ENCODE data around the gene SLC30A5. TPM values are rescaled to one million over a fixed set of nuclear protein-coding genes. Genes with fewer than 3 reads are reported as not detected.
A peak's percentile ranks its signal among the peaks of the same experiment; 100 is the strongest.

The SLC30A5 gene
- total and polyA plus RNA-seq, 10 of the 15 experiments (the other 5 are each of a cell fraction or from before 2014, with no cell fraction given): 14.7 to 67.9 (median 38.4) TPM

DNA sequence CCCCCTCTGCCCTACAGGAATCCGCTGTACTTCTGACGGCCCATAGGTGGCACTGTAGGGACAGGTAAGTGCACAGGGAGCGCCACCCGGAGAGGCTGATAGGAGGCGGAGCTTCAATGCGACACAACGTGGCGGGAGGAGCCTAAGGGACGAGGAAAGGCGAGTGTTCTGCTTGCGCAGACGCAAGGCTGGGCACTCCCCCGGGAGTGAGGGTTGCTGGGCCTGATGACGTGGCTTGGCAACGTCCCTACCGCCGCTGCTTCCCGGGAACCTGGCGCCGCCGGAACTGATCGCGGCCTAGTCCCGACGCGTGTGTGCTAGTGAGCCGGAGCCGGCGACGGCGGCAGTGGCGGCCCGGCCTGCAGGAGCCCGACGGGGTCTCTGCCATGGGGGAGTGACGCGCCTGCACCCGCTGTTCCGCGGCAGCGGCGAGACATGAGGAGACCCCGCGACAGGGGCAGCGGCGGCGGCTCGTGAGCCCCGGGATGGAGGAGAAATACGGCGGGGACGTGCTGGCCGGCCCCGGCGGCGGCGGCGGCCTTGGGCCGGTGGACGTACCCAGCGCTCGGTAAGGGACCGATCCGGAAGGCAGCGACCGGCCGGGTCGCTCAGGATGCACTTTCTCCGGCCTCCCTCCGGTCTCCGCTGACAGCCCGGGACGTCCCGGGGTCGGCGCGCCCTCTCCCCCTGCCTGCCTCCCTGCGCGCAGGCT, at the start of gene SLC30A5 (continued):
- TF ChIP-seq, protein P1, sequence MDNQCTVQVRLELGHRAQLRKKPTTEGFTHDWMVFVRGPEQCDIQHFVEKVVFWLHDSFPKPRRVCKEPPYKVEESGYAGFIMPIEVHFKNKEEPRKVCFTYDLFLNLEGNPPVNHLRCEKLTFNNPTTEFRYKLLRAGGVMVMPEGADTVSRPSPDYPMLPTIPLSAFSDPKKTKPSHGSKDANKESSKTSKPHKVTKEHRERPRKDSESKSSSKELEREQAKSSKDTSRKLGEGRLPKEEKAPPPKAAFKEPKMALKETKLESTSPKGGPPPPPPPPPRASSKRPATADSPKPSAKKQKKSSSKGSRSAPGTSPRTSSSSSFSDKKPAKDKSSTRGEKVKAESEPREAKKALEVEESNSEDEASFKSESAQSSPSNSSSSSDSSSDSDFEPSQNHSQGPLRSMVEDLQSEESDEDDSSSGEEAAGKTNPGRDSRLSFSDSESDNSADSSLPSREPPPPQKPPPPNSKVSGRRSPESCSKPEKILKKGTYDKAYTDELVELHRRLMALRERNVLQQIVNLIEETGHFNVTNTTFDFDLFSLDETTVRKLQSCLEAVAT (IDR thresholded peaks at IDR 0.05): no peak
- TF ChIP-seq POLR2A (IDR thresholded peaks at IDR 0.05; ENCODE audit: low read depth, low read length): peak; percentile 98
- TF ChIP-seq KAT2A (conservative IDR thresholded peaks at IDR 0.05; ENCODE audit: control insufficient read depth, low read depth, low read length): no peak
- no peak for TF ChIP-seq CBX5 (IDR thresholded peaks at IDR 0.05; ENCODE audit: low read depth)
- TF ChIP-seq, protein P2, sequence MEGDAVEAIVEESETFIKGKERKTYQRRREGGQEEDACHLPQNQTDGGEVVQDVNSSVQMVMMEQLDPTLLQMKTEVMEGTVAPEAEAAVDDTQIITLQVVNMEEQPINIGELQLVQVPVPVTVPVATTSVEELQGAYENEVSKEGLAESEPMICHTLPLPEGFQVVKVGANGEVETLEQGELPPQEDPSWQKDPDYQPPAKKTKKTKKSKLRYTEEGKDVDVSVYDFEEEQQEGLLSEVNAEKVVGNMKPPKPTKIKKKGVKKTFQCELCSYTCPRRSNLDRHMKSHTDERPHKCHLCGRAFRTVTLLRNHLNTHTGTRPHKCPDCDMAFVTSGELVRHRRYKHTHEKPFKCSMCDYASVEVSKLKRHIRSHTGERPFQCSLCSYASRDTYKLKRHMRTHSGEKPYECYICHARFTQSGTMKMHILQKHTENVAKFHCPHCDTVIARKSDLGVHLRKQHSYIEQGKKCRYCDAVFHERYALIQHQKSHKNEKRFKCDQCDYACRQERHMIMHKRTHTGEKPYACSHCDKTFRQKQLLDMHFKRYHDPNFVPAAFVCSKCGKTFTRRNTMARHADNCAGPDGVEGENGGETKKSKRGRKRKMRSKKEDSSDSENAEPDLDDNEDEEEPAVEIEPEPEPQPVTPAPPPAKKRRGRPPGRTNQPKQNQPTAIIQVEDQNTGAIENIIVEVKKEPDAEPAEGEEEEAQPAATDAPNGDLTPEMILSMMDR (IDR thresholded peaks at IDR 0.05 in 2 of 3, conservative IDR thresholded peaks at IDR 0.05 in 1 of 3; ENCODE audit: control insufficient read depth in 2 of 3, extremely low read depth in 1 of 3, insufficient read depth in 1 of 3, low read depth in 3 of 3, low read length in 3 of 3): peak; percentile 88 to 98 (median 97)
- TF ChIP-seq ZZZ3 (IDR thresholded peaks at IDR 0.05; ENCODE audit: control insufficient read depth, insufficient read length, low read depth): no peak
- TF ChIP-seq FOS (IDR thresholded peaks at IDR 0.05; ENCODE audit: borderline replicate concordance, extremely low read depth, insufficient read length): no peak
- no peak for TF ChIP-seq RAD51 (IDR thresholded peaks at IDR 0.05)
- TF ChIP-seq, protein P3, sequence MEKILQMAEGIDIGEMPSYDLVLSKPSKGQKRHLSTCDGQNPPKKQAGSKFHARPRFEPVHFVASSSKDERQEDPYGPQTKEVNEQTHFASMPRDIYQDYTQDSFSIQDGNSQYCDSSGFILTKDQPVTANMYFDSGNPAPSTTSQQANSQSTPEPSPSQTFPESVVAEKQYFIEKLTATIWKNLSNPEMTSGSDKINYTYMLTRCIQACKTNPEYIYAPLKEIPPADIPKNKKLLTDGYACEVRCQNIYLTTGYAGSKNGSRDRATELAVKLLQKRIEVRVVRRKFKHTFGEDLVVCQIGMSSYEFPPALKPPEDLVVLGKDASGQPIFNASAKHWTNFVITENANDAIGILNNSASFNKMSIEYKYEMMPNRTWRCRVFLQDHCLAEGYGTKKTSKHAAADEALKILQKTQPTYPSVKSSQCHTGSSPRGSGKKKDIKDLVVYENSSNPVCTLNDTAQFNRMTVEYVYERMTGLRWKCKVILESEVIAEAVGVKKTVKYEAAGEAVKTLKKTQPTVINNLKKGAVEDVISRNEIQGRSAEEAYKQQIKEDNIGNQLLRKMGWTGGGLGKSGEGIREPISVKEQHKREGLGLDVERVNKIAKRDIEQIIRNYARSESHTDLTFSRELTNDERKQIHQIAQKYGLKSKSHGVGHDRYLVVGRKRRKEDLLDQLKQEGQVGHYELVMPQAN (conservative IDR thresholded peaks at IDR 0.05): peak; percentile 92
- peak; percentile 29 for TF ChIP-seq RELA (IDR thresholded peaks at IDR 0.05; ENCODE audit: borderline replicate concordance, partially characterized antibody)
- no peak for TF ChIP-seq CEBPZ (IDR thresholded peaks at IDR 0.05; ENCODE audit: low read depth, low read length)
- TF ChIP-seq ZNF217 (IDR thresholded peaks at IDR 0.05): no peak; the same call in 1 of the 2 replicates
- peak; percentile 66; the same call in 1 of the 2 replicates for TF ChIP-seq TCF3 (IDR thresholded peaks at IDR 0.05; ENCODE audit: borderline replicate concordance, insufficient read depth, low read depth, low read length)
- TF ChIP-seq, protein P4, sequence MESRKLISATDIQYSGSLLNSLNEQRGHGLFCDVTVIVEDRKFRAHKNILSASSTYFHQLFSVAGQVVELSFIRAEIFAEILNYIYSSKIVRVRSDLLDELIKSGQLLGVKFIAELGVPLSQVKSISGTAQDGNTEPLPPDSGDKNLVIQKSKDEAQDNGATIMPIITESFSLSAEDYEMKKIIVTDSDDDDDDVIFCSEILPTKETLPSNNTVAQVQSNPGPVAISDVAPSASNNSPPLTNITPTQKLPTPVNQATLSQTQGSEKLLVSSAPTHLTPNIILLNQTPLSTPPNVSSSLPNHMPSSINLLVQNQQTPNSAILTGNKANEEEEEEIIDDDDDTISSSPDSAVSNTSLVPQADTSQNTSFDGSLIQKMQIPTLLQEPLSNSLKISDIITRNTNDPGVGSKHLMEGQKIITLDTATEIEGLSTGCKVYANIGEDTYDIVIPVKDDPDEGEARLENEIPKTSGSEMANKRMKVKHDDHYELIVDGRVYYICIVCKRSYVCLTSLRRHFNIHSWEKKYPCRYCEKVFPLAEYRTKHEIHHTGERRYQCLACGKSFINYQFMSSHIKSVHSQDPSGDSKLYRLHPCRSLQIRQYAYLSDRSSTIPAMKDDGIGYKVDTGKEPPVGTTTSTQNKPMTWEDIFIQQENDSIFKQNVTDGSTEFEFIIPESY (IDR thresholded peaks at IDR 0.05): no peak
- TF ChIP-seq, protein P5, sequence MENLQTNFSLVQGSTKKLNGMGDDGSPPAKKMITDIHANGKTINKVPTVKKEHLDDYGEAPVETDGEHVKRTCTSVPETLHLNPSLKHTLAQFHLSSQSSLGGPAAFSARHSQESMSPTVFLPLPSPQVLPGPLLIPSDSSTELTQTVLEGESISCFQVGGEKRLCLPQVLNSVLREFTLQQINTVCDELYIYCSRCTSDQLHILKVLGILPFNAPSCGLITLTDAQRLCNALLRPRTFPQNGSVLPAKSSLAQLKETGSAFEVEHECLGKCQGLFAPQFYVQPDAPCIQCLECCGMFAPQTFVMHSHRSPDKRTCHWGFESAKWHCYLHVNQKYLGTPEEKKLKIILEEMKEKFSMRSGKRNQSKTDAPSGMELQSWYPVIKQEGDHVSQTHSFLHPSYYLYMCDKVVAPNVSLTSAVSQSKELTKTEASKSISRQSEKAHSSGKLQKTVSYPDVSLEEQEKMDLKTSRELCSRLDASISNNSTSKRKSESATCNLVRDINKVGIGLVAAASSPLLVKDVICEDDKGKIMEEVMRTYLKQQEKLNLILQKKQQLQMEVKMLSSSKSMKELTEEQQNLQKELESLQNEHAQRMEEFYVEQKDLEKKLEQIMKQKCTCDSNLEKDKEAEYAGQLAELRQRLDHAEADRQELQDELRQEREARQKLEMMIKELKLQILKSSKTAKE (IDR thresholded peaks at IDR 0.05; ENCODE audit: low read depth, poor library complexity, severe bottlenecking): no peak

Data from GM12878 (cell line).